GM12891 (cell line): ENCODE data around the gene MAPK11.

Experiments
- POLR2A ChIP-seq: IDR thresholded peaks from 2 replicates; pipeline ENCODE4 v1.6.1; 2011; ENCODE audit warnings: low read depth, low read length, control low read depth
- POLR2AphosphoS5 ChIP-seq: IDR thresholded peaks from 2 replicates; pipeline ENCODE4 v1.6.1; 2011; ENCODE audit warnings: low read depth, low read length, control low read depth
- SPI1 ChIP-seq: IDR thresholded peaks from 2 replicates; pipeline ENCODE4 v1.6.1; 2011; ENCODE audit warnings: low read depth, low read length, control low read depth

- TF ChIP-seq POLR2A: no peak
- no peak for TF ChIP-seq POLR2AphosphoS5
- no peak for TF ChIP-seq SPI1
Measured at GRCh38 chr22:50280022-50280707, 10.0 kb upstream of the MAPK11 start.
